SU-DHL-6 (cell line): Measurements from ENCODE around the gene UPK3A.

Experiments
- H2AFZ ChIP-seq: fragments of 200-600 bp; sonication (generic); 2 replicates; pipeline ENCODE4 v1.6.1; 2014; ENCODE audit warnings: low read depth, mild to moderate bottlenecking, moderate library complexity, mixed read lengths, antibody characterized with exemption, low read length; ENCODE audit not compliant: severe bottlenecking
- H3F3A ChIP-seq: fragments of 200-600 bp; shearing (Covaris generic); 2 replicates; pipeline ENCODE4 v1.6.0; 2016; ENCODE audit warnings: antibody characterized with exemption, mild to moderate bottlenecking; ENCODE audit not compliant: insufficient read depth
- H3K27ac ChIP-seq: fragments of 200-600 bp; sonication (generic); 2 replicates; pipeline ENCODE4 v1.5.1; 2016; ENCODE audit warnings: low read depth, mild to moderate bottlenecking, low read length, moderate library complexity, mixed read lengths
- H3K27me3 ChIP-seq: fragments of 200-600 bp; sonication (generic), shearing (Covaris generic); 2 replicates; pipeline ENCODE4 v1.6.0; 2014; ENCODE audit warnings: mild to moderate bottlenecking, low read length
- H3K36me3 ChIP-seq: fragments of 200-600 bp; sonication (generic); 2 replicates; pipeline ENCODE4 v1.6.1; 2014; ENCODE audit warnings: mild to moderate bottlenecking, low read length, mixed read lengths
- H3K4me2 ChIP-seq: fragments of 300-600, 200-600 bp; shearing (Covaris generic), sonication (generic); 2 replicates; pipeline ENCODE4 v1.6.0; 2014; ENCODE audit warnings: low read length, low read depth, mild to moderate bottlenecking; ENCODE audit not compliant: poor library complexity, severe bottlenecking
- H3K4me3 ChIP-seq: fragments of 200-600 bp; sonication (generic); 2 replicates; pipeline ENCODE4 v1.5.1; 2014; ENCODE audit warnings: antibody characterized with exemption, low read length, mild to moderate bottlenecking, mixed read lengths; ENCODE audit not compliant: insufficient read depth, poor library complexity, severe bottlenecking
- H3K79me2 ChIP-seq: fragments of 200-600 bp; sonication (generic); 2 replicates; pipeline ENCODE4 v1.6.1; 2014; ENCODE audit warnings: mild to moderate bottlenecking, low read length, moderate library complexity; ENCODE audit not compliant: insufficient read depth
- H3K9ac ChIP-seq: fragments of 200-600 bp; sonication (generic); 2 replicates; pipeline ENCODE4 v1.7.0; 2014; ENCODE audit warnings: mild to moderate bottlenecking, low read length
- H3K9me2 ChIP-seq: fragments of 200-600 bp; sonication (generic); replicated peaks from 2 replicates; pipeline ENCODE4 v1.6.1; 2014; ENCODE audit warnings: low read length; ENCODE audit not compliant: insufficient read depth
- H3K9me3 ChIP-seq: fragments of 200-600 bp; sonication (generic); 2 replicates; pipeline ENCODE4 v1.6.1; 2014; ENCODE audit warnings: low read length, mixed read lengths; ENCODE audit not compliant: insufficient read depth
- H4K20me1 ChIP-seq: fragments of 200-600 bp; sonication (generic); 2 replicates; pipeline ENCODE4 v1.6.1; 2014; ENCODE audit warnings: low read depth, mild to moderate bottlenecking, antibody characterized with exemption, low read length, moderate library complexity, mixed read lengths
- EZH2phosphoT487 ChIP-seq: fragments of 200-600 bp; sonication (generic), shearing (Covaris generic); conservative IDR thresholded peaks from 2 replicates; pipeline ENCODE4 v1.6.1; 2018; ENCODE audit warnings: mild to moderate bottlenecking, antibody characterized with exemption, low read length, moderate library complexity, mixed read lengths
- TF ChIP-seq, protein P1 (sequence below): fragments of 200-600 bp; sonication (generic); IDR thresholded peaks from one replicate; pipeline ENCODE4 v1.5.1; 2017; ENCODE audit warnings: antibody characterized with exemption, mild to moderate bottlenecking, low read length, moderate library complexity; ENCODE audit not compliant: insufficient read depth, poor library complexity, severe bottlenecking

Gene UPK3A

DNA sequence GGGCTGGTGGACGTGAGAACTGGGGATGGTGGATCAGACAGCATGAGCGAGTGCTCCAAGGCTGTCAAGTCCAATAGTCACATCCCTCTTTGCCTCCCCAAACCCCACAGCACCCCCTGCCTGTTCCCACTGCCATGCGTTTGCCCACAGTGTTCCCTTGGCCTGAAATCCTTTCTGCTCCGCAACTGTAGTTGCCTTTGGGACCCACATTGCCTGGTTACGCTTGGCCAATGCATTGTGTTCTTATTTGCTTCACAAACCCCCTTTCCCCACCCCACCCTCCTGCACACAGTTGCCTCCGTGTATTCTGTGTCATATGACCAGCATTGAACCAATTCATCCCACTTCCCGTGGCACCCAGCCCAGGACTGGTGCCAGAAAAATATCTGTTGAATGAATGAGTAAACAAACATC lies 42.0 kb upstream of the UPK3A start:
- H3K9me3 ChIP-seq = no peaks in the 10 kb centered on the region
- no peaks in the 10 kb centered on the region for H3F3A ChIP-seq
- no peaks in the 10 kb centered on the region for H3K79me2 ChIP-seq
- H3K9ac ChIP-seq = no peak overlapping the region
- no peak overlapping the region for H3K4me2 ChIP-seq
- H3K4me3 ChIP-seq = no peak overlapping the region
- no peaks in the 10 kb centered on the region for H3K27me3 ChIP-seq
- H4K20me1 ChIP-seq = no peaks in the 10 kb centered on the region
- TF ChIP-seq EZH2phosphoT487 = no peak
- TF ChIP-seq, protein P1, sequence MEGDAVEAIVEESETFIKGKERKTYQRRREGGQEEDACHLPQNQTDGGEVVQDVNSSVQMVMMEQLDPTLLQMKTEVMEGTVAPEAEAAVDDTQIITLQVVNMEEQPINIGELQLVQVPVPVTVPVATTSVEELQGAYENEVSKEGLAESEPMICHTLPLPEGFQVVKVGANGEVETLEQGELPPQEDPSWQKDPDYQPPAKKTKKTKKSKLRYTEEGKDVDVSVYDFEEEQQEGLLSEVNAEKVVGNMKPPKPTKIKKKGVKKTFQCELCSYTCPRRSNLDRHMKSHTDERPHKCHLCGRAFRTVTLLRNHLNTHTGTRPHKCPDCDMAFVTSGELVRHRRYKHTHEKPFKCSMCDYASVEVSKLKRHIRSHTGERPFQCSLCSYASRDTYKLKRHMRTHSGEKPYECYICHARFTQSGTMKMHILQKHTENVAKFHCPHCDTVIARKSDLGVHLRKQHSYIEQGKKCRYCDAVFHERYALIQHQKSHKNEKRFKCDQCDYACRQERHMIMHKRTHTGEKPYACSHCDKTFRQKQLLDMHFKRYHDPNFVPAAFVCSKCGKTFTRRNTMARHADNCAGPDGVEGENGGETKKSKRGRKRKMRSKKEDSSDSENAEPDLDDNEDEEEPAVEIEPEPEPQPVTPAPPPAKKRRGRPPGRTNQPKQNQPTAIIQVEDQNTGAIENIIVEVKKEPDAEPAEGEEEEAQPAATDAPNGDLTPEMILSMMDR = no peak
- no peaks in the 10 kb centered on the region for H3K36me3 ChIP-seq
- H3K27ac ChIP-seq = no peak overlapping the region
- H2AFZ ChIP-seq = no peak overlapping the region
- H3K9me2 ChIP-seq = no peaks in the 10 kb centered on the region

DNA sequence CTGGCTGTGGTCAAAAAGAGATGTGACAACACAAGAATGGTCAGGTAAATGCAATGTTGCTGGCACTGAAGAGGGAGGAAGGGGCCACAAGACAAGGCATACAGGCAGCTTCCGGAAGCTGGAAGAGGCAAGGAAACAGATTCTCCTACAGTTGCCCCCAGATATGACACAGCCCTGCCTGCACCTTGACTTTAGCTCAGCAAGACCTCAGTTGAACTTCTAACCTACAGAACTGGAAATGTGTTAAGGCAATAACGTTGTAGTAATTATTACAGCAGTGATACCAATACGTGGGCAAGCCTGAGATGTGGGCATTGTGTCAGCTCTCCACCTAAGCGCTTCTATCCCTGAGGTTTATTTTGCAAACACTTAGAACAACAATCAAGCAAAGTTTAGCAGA lies 39.8 kb upstream of the UPK3A start:
- Histone ChIP-seq H3K27ac (no peak overlapping the region), H3K27me3 (no peaks in the 10 kb centered on the region), H3K9ac (no peak overlapping the region), H4K20me1 (no peaks in the 10 kb centered on the region), H3F3A (no peaks in the 10 kb centered on the region), H2AFZ (no peak overlapping the region), H3K4me2 (no peak overlapping the region), H3K4me3 (no peak overlapping the region), H3K79me2 (no peaks in the 10 kb centered on the region), H3K9me3 (no peaks in the 10 kb centered on the region), H3K36me3 (no peaks in the 10 kb centered on the region), H3K9me2 (no peaks in the 10 kb centered on the region)
- TF ChIP-seq, protein P1 = no peak
- TF ChIP-seq EZH2phosphoT487 = no peak

DNA sequence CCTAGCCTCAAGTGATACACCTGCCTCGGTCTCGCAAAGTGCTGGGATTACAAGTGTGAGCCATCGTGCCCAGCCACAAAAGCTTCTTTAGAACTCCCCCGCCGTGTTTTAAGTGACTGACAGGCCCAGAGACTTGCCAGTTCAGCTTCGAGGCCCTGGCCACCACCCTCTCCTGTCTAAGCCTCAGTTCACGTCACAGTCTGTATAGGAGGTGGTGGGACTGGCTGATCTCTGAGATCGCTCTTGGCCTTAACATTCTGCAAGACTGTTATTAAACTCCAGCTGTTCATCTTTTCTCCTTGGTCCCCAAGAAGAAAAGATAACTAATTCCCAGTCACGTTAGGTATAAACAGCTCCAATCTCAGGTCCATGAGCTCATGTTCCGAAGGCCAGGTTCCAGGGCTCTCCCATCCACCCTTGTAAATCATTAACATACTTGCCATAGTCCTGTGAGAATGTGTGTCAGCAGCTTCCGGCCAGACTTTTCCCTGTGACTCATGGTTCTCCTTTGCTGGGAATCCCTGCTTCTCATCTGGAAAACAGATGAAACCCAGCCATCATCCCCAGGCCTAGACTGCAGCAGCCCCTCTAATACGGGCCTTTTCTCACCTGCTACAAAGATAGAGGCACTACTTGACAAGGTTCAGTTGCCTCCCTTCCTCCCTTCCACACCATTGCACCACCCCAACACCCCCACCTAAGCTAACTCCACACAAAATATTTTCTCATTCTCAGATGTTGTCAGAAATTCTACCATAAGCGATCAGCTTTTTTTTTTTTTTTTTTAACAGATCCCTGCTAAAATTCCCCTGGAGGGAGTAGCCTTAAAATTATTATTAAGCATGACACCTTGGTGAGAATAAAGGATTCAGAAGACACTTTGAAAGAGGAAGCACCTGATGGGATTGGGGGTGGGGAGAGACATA lies 38.4 kb upstream of the UPK3A start:
- Histone ChIP-seq H3K4me2 (no peak overlapping the region), H3F3A (no peaks in the 10 kb centered on the region), H3K9ac (no peak overlapping the region), H3K4me3 (no peak overlapping the region), H3K79me2 (no peaks in the 10 kb centered on the region), H3K27me3 (no peaks in the 10 kb centered on the region), H3K9me3 (no peaks in the 10 kb centered on the region), H3K36me3 (no peaks in the 10 kb centered on the region), H3K27ac (no peak overlapping the region), H3K9me2 (no peaks in the 10 kb centered on the region), H2AFZ (no peak overlapping the region), H4K20me1 (no peaks in the 10 kb centered on the region)
- TF ChIP-seq, protein P1 = no peak
- no peak for TF ChIP-seq EZH2phosphoT487
